DND-41 (cell line): ENCODE data around the gene MAP7.

Experiments
- ATAC-seq: fragments of 200-7000 bp; cut with Tn5 transposase; 3 replicates; pipeline ENCODE4 v1.9.1; 2021; ENCODE audit warnings: low read depth; ENCODE audit not compliant: insufficient read depth
- DNase-seq: peaks from one replicate; pipeline ENCODE4 v3.0.0-alpha.2; 2020
- H2AFZ ChIP-seq: 2 replicates; pipeline ENCODE4 v1.6.0; 2012; ENCODE audit warnings: low read depth, low read length
- H3K27ac ChIP-seq: 2 replicates; pipeline ENCODE4 v1.5.1; 2012; ENCODE audit warnings: low read length, inconsistent platforms
- H3K27me3 ChIP-seq: fragments of 200-600 bp; sonication (generic); 2 replicates; pipeline ENCODE4 v1.6.0; 2012; ENCODE audit warnings: low read length, mild to moderate bottlenecking, inconsistent platforms; ENCODE audit not compliant: insufficient read depth, poor library complexity
- H3K36me3 ChIP-seq: 2 replicates; pipeline ENCODE4 v1.5.1; 2012; ENCODE audit warnings: low read length, inconsistent platforms; ENCODE audit not compliant: insufficient read depth
- H3K4me1 ChIP-seq: 2 replicates; pipeline ENCODE4 v1.5.1; 2012; ENCODE audit warnings: mild to moderate bottlenecking, low read length; ENCODE audit not compliant: insufficient read depth
- H3K4me2 ChIP-seq: 2 replicates; pipeline ENCODE4 v1.6.0; 2012; ENCODE audit warnings: mild to moderate bottlenecking, moderate library complexity, low read length, inconsistent platforms; ENCODE audit not compliant: insufficient read depth
- H3K4me3 ChIP-seq, 2 experiments: fragments of 200-600 bp in 1 of 2; shearing (Covaris generic) in 1 of 2; 2 replicates each; pipeline ENCODE4 v1.5.1; 2012 to 2016; ENCODE audit warnings: inconsistent platforms in 2 of 2, low read length in 2 of 2, mild to moderate bottlenecking in 2 of 2, low read depth in 1 of 2, moderate library complexity in 1 of 2
- H3K79me2 ChIP-seq: 2 replicates; pipeline ENCODE4 v1.6.0; 2012; ENCODE audit warnings: low read length, inconsistent platforms; ENCODE audit not compliant: insufficient read depth
- H3K9ac ChIP-seq: 2 replicates; pipeline ENCODE4 v1.6.0; 2012; ENCODE audit warnings: low read depth, mild to moderate bottlenecking, inconsistent platforms, low read length, moderate library complexity
- H3K9me3 ChIP-seq: 2 replicates; pipeline ENCODE4 v1.5.1; 2012; ENCODE audit warnings: low read length, moderate library complexity, mild to moderate bottlenecking, inconsistent platforms; ENCODE audit not compliant: insufficient read depth, severe bottlenecking
- H4K20me1 ChIP-seq: 2 replicates; pipeline ENCODE4 v1.6.0; 2012; ENCODE audit warnings: low read length; ENCODE audit not compliant: insufficient read depth
- CTCF ChIP-seq: IDR thresholded peaks from 2 replicates; pipeline ENCODE4 v1.5.1; 2012; ENCODE audit warnings: borderline replicate concordance, low read length, moderate library complexity, mild to moderate bottlenecking; ENCODE audit not compliant: poor library complexity, severe bottlenecking; ENCODE audit errors: extremely low read depth
- EZH2 ChIP-seq: IDR thresholded peaks from 3 replicates; pipeline ENCODE4 v1.6.1; 2012; ENCODE audit warnings: borderline replicate concordance, low read depth, mild to moderate bottlenecking, moderate library complexity, low read length, inconsistent platforms; ENCODE audit not compliant: severe bottlenecking

The MAP7 gene

DNA sequence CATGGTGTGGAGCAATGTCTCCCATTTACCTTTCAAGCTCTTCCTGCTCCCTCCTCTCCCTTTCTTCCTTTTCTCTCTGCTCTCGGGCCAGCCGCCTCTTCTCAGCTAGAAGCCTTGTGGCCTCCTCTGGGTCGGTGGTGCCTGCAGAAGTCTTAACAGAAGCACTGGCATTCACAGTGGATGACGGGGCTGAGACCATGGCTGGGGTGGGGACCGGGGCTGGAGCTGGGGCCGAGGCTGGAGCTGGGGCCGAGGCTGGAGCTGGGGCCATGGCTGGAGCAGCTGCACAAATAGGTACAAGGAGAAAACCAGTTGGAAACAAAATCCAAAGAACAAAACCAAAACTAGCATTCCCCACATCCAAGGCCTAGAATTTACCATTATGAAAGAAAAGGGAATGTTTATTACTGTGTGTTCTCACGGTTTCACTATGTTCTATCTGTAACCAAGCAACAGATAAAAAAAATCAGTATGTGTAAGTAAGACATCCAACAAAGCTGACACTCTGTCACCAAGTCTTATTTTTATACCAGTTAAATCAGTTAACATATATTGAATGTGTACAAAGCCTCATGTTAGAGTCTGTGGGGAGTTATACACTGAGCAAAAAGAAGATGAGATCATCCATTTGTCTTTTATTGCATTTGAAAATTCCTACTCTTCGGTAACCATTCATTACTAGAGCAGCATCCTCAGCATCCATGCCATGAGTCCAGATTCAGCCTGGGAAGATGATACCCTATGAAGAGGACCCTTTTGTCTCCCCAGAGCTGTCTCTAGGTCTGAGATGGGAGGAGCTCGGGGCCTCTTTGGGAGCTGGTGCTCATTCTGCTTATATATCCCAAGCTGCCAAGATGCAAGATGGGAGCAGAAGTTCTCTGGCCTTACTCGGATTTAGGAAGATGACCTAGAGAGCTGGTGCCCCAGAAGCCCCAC lies 187.5 kb downstream of the MAP7 start:
- no peak for ATAC-seq
- Histone ChIP-seq H3K9ac (no peak overlapping the region), H3K36me3 (no peaks in the 10 kb centered on the region), H3K4me2 (no peak overlapping the region), H3K4me1 (no peaks in the 10 kb centered on the region), H3K27ac (no peak overlapping the region), H3K27me3 (peaks cover 15% of the 10 kb centered on the region), H3K79me2 (no peaks in the 10 kb centered on the region), H4K20me1 (no peaks in the 10 kb centered on the region), H2AFZ (no peak overlapping the region), H3K4me3 (no peak overlapping the region), H3K9me3 (no peaks in the 10 kb centered on the region)
- DNase-seq = no peak
- TF ChIP-seq CTCF (no peak), EZH2 (no peak)

- H3K27ac ChIP-seq = no peak overlapping the region
- H3K9me3 ChIP-seq = no peaks in the 10 kb centered on the region
- peaks cover 13% of the 10 kb centered on the region for H3K27me3 ChIP-seq
- H4K20me1 ChIP-seq = no peaks in the 10 kb centered on the region
- DNase-seq (no peak), ATAC-seq (no peak)
- H3K36me3 ChIP-seq = no peaks in the 10 kb centered on the region
- H3K79me2 ChIP-seq = no peaks in the 10 kb centered on the region
- H3K4me1 ChIP-seq = no peaks in the 10 kb centered on the region
- H3K9ac ChIP-seq = no peak overlapping the region
- no peak overlapping the region for H2AFZ ChIP-seq
- no peak overlapping the region for H3K4me2 ChIP-seq
- no peak for TF ChIP-seq EZH2
- no peak for TF ChIP-seq CTCF
- H3K4me3 ChIP-seq = no peak overlapping the region
Observed at GRCh38 chr6:136361787-136362186, 188.4 kb downstream of the MAP7 start.

DNA sequence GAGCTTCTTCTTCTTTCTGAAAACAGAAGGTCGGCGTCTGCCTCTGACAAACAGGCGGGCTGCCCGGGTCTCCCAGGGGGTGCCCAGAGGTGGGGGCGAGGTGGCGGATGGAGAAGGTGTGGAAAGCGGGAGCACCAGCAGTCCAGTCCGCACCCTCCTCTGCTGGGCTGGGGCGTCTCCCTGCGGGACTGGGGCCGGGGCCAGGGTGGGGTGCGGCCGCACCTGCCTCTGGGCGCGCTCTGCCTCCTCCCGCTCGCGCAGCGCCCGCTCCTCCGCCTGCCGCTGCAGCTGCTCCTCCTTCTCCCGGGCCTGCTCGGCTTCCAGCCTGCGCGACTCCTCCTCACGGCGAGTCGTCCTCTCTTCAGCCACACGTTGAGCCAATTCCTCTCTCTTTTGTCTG lies 189.4 kb downstream of the MAP7 start:
- no peak for ATAC-seq
- no peak for DNase-seq
- Histone ChIP-seq H3K9ac (no peak overlapping the region), H2AFZ (no peak overlapping the region), H4K20me1 (no peaks in the 10 kb centered on the region), H3K36me3 (no peaks in the 10 kb centered on the region), H3K4me1 (no peaks in the 10 kb centered on the region), H3K27me3 (peaks cover 16% of the 10 kb centered on the region), H3K4me2 (no peak overlapping the region), H3K79me2 (no peaks in the 10 kb centered on the region), H3K27ac (no peak overlapping the region), H3K9me3 (no peaks in the 10 kb centered on the region), H3K4me3 (no peak overlapping the region)
- TF ChIP-seq EZH2 (no peak), CTCF (no peak)
